GM12875 (cell line): ENCODE data around the gene TJAP1.

ENCODE experiments used
- H3K4me3 ChIP-seq: one replicate; pipeline ENCODE4 v1.5.1; 2011; ENCODE audit warnings: low read depth, low read length, control low read depth
- TF ChIP-seq, protein P1 (sequence below): IDR thresholded peaks from 2 replicates; pipeline ENCODE4 v1.5.1; 2011; ENCODE audit warnings: low read depth, mild to moderate bottlenecking, control low read depth, inconsistent platforms, low read length, moderate library complexity, borderline replicate concordance; ENCODE audit not compliant: insufficient read depth

Gene TJAP1

DNA sequence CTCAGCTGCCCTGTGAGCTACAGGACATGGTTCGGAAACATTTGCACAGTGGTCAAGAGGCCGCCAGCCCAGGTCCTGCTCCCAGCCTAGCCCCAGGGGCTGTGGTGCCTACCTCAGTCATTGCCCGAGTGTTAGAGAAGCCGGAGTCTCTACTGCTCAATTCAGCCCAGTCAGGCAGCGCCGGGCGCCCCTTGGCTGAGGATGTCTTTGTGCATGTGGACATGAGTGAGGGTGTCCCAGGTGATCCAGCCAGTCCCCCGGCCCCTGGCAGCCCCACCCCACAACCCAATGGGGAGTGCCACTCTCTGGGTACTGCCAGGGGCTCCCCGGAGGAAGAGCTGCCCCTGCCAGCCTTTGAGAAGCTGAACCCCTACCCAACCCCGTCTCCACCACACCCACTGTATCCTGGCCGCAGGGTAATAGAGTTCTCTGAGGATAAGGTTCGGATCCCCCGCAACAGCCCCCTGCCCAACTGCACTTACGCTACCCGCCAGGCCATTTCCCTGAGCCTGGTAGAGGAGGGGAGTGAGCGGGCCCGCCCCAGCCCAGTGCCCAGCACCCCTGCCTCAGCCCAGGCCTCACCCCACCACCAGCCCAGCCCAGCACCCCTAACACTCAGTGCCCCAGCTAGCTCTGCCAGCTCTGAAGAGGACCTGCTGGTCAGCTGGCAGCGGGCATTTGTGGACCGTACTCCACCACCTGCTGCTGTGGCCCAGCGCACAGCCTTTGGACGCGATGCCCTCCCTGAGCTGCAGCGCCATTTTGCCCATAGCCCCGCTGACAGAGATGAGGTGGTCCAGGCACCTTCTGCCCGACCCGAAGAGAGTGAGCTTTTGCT, 27.6 kb downstream of the TJAP1 start:
- TF ChIP-seq, protein P1, sequence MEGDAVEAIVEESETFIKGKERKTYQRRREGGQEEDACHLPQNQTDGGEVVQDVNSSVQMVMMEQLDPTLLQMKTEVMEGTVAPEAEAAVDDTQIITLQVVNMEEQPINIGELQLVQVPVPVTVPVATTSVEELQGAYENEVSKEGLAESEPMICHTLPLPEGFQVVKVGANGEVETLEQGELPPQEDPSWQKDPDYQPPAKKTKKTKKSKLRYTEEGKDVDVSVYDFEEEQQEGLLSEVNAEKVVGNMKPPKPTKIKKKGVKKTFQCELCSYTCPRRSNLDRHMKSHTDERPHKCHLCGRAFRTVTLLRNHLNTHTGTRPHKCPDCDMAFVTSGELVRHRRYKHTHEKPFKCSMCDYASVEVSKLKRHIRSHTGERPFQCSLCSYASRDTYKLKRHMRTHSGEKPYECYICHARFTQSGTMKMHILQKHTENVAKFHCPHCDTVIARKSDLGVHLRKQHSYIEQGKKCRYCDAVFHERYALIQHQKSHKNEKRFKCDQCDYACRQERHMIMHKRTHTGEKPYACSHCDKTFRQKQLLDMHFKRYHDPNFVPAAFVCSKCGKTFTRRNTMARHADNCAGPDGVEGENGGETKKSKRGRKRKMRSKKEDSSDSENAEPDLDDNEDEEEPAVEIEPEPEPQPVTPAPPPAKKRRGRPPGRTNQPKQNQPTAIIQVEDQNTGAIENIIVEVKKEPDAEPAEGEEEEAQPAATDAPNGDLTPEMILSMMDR, result no peak

GRCh38 chr6:43505718-43506117, 28.3 kb downstream of the TJAP1 start:
- TF ChIP-seq, protein P1, result no peak
- no peak overlapping the region for H3K4me3 ChIP-seq

More for the DNA sequence above, 27.6 kb downstream of the TJAP1 start:
- H3K4me3 ChIP-seq, result no peak overlapping the region

DNA sequence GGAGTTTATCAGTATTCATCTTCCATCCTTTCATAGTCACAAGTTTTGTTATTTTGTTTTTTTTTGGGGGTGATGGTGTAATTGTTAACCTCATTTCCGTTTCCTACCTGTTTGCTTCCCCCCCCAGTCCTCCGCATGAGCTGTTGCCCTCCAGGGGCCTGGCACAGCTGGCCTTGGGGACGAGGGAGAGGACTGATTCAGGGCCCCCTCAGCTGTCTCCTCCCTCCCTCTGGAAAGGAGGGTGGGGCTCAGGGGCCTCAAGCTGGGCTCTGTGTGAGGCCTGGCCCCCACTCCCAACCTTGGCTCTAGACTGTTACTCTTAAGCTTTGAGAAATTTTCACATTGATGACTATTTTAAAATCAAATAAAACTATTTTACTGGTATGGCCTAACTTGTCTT, 28.8 kb downstream of the TJAP1 start:
- TF ChIP-seq, protein P1, result no peak
- H3K4me3 ChIP-seq, result no peak overlapping the region

DNA sequence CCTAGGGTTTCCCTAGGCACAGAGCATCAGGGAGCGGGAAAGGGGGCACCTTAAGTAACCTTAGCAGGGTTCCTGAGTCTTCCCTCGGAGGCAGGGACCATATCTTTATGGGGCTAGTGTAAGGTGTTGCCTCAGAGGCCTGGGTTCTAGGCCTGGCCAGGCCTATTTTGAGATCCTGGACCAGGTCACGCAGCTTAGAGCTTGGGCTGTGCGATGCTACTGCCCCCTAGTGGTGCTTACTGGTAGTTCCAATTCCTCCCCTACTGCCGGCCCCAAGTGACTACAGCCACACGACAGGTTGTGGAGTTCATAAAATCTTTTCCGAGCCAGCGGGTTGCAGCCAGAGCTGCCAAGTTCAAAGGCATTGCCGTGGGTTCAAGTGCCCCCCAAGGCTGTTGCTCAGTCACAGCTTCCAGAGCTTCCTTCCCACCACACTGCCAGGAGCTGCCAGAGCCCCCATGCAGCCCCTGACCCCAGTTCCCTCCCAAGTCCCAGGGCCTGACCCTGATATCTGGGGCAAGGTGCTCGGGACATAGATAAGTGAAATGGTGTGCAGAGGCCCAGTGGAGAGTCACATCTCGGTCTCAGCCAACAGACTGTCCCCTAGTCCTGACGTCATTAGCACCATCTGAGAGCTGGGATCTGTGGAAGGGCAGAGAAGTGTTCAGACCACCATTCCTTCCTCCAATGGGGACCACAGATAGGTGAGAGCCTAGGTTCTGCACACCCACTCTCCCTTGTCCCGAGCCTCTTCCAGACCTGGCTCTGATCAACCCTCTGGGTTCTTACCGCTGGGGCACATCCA, 29.5 kb downstream of the TJAP1 start:
- TF ChIP-seq, protein P1, result peak; percentile 92
- no peak overlapping the region for H3K4me3 ChIP-seq

DNA sequence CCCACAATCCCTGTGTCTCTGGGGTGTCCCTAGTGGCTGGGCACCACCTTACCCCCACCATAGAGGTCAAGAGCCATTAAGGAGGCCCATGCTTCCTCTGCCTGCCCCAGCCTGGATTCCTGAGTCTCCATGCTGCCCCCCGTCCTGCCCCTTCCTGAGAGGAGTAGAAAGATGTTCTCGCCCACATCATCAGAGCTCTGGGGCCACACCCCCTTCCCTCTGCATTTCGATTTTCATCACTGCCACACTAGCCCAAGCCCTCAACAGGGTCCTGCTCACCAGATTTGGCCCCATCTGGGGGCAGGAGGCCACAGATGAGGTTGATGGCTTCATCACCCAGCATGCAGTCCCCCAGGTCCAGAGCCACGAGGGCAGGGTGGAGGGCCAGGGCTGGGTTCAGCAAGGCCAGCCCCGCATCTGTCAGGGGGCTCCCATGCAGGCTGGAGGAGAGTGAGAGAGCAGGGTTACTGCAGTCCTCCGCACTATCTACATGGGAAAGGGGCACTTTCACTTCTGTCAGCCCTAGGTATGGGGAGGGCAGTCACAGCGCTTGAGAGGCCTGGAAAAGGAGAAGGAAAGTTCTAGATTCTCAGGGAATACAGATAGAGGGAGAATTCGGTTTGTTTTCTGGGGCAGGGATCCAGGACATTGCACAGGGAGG, 31.2 kb downstream of the TJAP1 start:
- TF ChIP-seq, protein P1, result no peak
- H3K4me3 ChIP-seq, result no peak overlapping the region

DNA sequence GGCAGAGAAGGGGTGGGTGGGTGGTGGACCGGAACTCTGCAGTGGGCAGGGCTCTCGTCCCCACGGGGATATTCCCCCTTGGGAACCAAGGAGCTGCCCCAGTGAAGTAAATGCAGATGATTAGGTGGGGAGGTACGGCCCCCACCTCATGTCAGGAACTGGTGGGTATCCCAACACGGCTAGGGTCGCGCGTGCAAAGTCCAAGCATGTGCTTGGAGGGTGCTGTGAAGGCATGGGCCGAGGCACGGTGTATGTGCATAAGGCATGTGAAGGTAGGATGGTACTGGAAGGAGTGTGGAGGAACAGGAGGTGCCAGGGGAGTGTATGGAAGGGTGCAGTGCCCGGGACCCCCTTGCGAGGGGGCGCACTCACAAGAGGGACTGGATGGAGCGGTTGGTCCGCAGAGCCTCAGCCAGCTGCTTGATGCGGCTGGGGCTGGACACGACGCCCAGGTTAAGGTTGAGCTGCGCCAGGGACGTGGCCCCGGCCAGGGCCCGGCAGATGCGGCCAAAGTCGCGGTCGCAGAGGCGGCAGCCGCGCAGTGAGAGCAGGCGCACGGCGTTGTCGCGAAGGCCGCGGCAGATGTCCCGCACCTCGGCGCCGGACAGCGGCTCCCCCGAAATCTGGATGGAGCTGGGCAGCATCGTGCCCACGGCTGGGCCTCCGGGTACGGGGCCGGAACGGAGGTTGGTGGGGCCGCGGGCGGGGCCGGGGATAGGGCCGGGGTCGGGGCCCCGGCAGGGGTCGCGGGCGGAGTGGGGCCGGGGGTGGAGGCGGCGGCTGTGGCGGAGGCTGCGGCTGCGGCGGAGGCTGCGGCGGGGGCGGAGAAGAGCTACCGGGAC, 32.0 kb downstream of the TJAP1 start:
- peak overlapping the region; percentile 51 for H3K4me3 ChIP-seq
- TF ChIP-seq, protein P1, result no peak
